T-helper 1 cell treated with Interleukin-12 subunit alpha and Interleukin-12 subunit beta and Interleukin-4 antibody, amounts not matched to agents 30 μg/mL and 1 μg/mL, for 36 hours (primary cell): Measurements from ENCODE around the gene ELSPBP1.
"Not testable (repeated sequence)": the region's sequence is repeated elsewhere in the genome, so short reads cannot be mapped to it uniquely, and the experiment has no call there.

Experiments
- H3K27ac Mint-ChIP-seq: one replicate; pipeline ENCODE4 v1.8.0; 2021; ENCODE audit warnings: mild to moderate bottlenecking, mixed read lengths
- H3K27me3 Mint-ChIP-seq: one replicate; pipeline ENCODE4 v1.8.0; 2021; ENCODE audit warnings: low read depth, mixed read lengths
- H3K36me3 Mint-ChIP-seq: one replicate; pipeline ENCODE4 v1.8.0; 2021; ENCODE audit warnings: low read depth, mixed read lengths
- H3K4me1 Mint-ChIP-seq: one replicate; pipeline ENCODE4 v1.8.0; 2021; ENCODE audit warnings: low read depth, mixed read lengths
- H3K4me3 Mint-ChIP-seq: one replicate; pipeline ENCODE4 v1.8.0; 2021; ENCODE audit warnings: mild to moderate bottlenecking, moderate library complexity, mixed read lengths
- H3K9me3 Mint-ChIP-seq: one replicate; pipeline ENCODE4 v1.8.0; 2021; ENCODE audit warnings: mixed read lengths

Gene ELSPBP1

GRCh38 chr19:48061401-48062344 is 67.2 kb downstream of the ELSPBP1 start:
- no peaks in the 10 kb centered on the region for H3K9me3 Mint-ChIP-seq
- no peak overlapping the region for H3K27ac Mint-ChIP-seq
- H3K4me1 Mint-ChIP-seq = no peaks in the 10 kb centered on the region
- no peaks in the 10 kb centered on the region for H3K36me3 Mint-ChIP-seq
- H3K27me3 Mint-ChIP-seq = no peaks in the 10 kb centered on the region
- H3K4me3 Mint-ChIP-seq = no peak overlapping the region

GRCh38 chr19:48064509-48064908 is 70.1 kb downstream of the ELSPBP1 start:
- H3K9me3 Mint-ChIP-seq = no peaks in the 10 kb centered on the region
- H3K4me3 Mint-ChIP-seq = no peak overlapping the region
- H3K36me3 Mint-ChIP-seq = no peaks in the 10 kb centered on the region
- no peaks in the 10 kb centered on the region for H3K27me3 Mint-ChIP-seq
- no peaks in the 10 kb centered on the region for H3K4me1 Mint-ChIP-seq
- H3K27ac Mint-ChIP-seq = no peak overlapping the region

GRCh38 chr19:48069435-48069834 is 75.0 kb downstream of the ELSPBP1 start:
- H3K27ac Mint-ChIP-seq = peak overlapping the region; percentile 39
- H3K4me3 Mint-ChIP-seq = no peak overlapping the region
- H3K27me3 Mint-ChIP-seq = no peaks in the 10 kb centered on the region
- H3K36me3 Mint-ChIP-seq = peaks cover 6% of the 10 kb centered on the region
- no peaks in the 10 kb centered on the region for H3K4me1 Mint-ChIP-seq
- H3K9me3 Mint-ChIP-seq = no peaks in the 10 kb centered on the region

GRCh38 chr19:48070177-48070769 is 75.8 kb downstream of the ELSPBP1 start:
- H3K4me1 Mint-ChIP-seq, H3K27me3 Mint-ChIP-seq, H3K27ac Mint-ChIP-seq, H3K4me3 Mint-ChIP-seq, H3K36me3 Mint-ChIP-seq, H3K9me3 Mint-ChIP-seq: not testable (repeated sequence)
